PC-9 (cell line): ENCODE results near the gene MMD. TPM values are rescaled to one million over a fixed set of nuclear protein-coding genes. Genes with fewer than 3 reads are reported as not detected.

Experiments
- BruUV-seq: library from RNA; stranded (reverse); fragments of 400-500 nt; replicated peaks from 2 replicates; lab custom pipeline; 2021; lab: Mats Ljungman, UMichigan
- CTCF ChIA-PET: fragments of 300-600 bp; sonication (Branson Sonifier 250); formaldehyde crosslinking; loops from one replicate; lab custom pipeline; 2022; ENCODE audit warnings: antibody characterized with exemption; lab: Charles Lee
- POLR2A ChIA-PET: fragments of 300-600 bp; sonication (Branson Sonifier 250); formaldehyde crosslinking; loops from one replicate; lab custom pipeline; 2022; ENCODE audit warnings: antibody characterized with exemption; ENCODE audit not compliant: unreplicated experiment; lab: Charles Lee
- DNase-seq, 2 experiments: peaks; one replicate each; pipeline versions ENCODE4 v3.0.0 to v3.0.0-alpha.2; 2015 to 2022; ENCODE audit warnings: mixed read lengths in 1 of 2
- H2AFZ ChIP-seq: fragments of 200-600 bp; sonication (generic); 2 replicates; pipeline ENCODE4 v1.8.1; 2017; ENCODE audit warnings: antibody characterized with exemption
- H3F3A ChIP-seq: fragments of 200-600 bp; sonication (generic); 2 replicates; pipeline ENCODE4 v1.8.1; 2017; ENCODE audit warnings: antibody characterized with exemption, mild to moderate bottlenecking, low read depth; ENCODE audit not compliant: insufficient read depth
- H3K27ac ChIP-seq: fragments of 200-600 bp; sonication (generic); 2 replicates; pipeline ENCODE4 v1.6.1; 2016; ENCODE audit warnings: mixed run types
- H3K27me3 ChIP-seq: fragments of 200-600 bp; sonication (generic); 2 replicates; pipeline ENCODE4 v1.6.1; 2016; ENCODE audit warnings: low read depth, mixed run types; ENCODE audit not compliant: insufficient read depth
- H3K36me3 ChIP-seq: fragments of 200-600 bp; sonication (generic); 2 replicates; pipeline ENCODE4 v1.6.1; 2016; ENCODE audit warnings: low read depth, mixed run types
- H3K4me1 ChIP-seq: fragments of 200-600 bp; sonication (generic); replicated peaks from 2 replicates; pipeline ENCODE4 v1.6.1; 2016; ENCODE audit warnings: mixed run types; ENCODE audit not compliant: insufficient read depth
- H3K4me2 ChIP-seq: fragments of 200-600 bp; sonication (generic); 2 replicates; pipeline ENCODE4 v1.6.1; 2017; ENCODE audit warnings: mixed run types
- H3K4me3 ChIP-seq: fragments of 200-600 bp; sonication (generic); 2 replicates; pipeline ENCODE4 v1.6.1; 2016; ENCODE audit warnings: mixed run types
- H3K79me2 ChIP-seq: fragments of 200-600 bp; sonication (generic); 2 replicates; pipeline ENCODE4 v1.6.1; 2017; ENCODE audit warnings: low read depth, mixed run types
- H3K9me2 ChIP-seq: fragments of 200-600 bp; sonication (generic); 2 replicates; pipeline ENCODE4 v1.8.1; 2017; ENCODE audit warnings: mild to moderate bottlenecking; ENCODE audit not compliant: insufficient read depth
- H3K9me3 ChIP-seq: fragments of 200-600 bp; sonication (generic); 2 replicates; pipeline ENCODE4 v1.8.1; 2016; ENCODE audit warnings: low read depth; ENCODE audit not compliant: insufficient read depth
- H4K20me1 ChIP-seq: fragments of 200-600 bp; sonication (generic); 2 replicates; pipeline ENCODE4 v1.8.1; 2017; ENCODE audit not compliant: insufficient read depth
- CTCF ChIP-seq: fragments of 200-600 bp; sonication (generic); conservative IDR thresholded peaks from 2 replicates; pipeline ENCODE4 v1.6.1; 2017; ENCODE audit warnings: mixed run types, antibody characterized with exemption, mild to moderate bottlenecking, moderate library complexity
- EZH2 ChIP-seq: fragments of 200-600 bp; sonication (generic); IDR thresholded peaks from 2 replicates; pipeline ENCODE4 v1.8.0; 2017; ENCODE audit warnings: antibody characterized with exemption, low read depth
- intact Hi-C: fragments of 100-400 bp; cut with micrococcal nuclease; formaldehyde crosslinking; loops from one replicate; pipeline ENCODE4 v1.10.0; 2022; ENCODE audit not compliant: unreplicated experiment
- total RNA-seq: library from RNA; stranded (reverse); gene quantifications from 2 replicates; pipeline ENCODE4 v1.2.3, GENCODE V29; 2021

MMD gene
- total RNA-seq, 1 experiment from 2014 or later = 7.2 TPM

DNA sequence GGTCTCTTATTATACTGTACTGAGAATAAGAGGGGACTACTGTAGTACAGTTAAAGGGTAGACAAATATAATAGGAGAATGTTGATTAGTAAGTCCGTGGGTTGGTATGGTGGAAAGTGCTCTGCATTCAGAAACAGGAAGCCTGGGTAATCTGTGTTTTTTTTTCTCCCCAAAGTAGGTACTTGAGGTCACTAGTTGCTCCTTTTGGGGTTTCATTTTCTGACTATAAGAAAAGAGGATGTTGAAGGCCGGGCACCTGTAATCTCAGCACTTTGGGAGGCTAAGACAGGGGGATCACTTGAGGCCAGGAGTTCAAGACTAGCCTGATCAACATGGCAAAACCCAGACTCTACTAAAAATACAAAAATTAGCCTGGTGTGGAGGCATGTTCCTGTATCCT, 42.0 kb upstream of the MMD start:
- intact Hi-C loops = no loop called here
- Histone ChIP-seq H3K4me1 (peaks cover 16% of the 10 kb centered on the region), H4K20me1 (no peaks in the 10 kb centered on the region), H3K9me2 (no peaks in the 10 kb centered on the region), H3K9me3 (peaks cover 13% of the 10 kb centered on the region; the same call in 1 of the 2 replicates), H3K4me3 (no peak overlapping the region), H3K79me2 (no peaks in the 10 kb centered on the region), H3K27me3 (no peaks in the 10 kb centered on the region), H3K4me2 (no peak overlapping the region), H2AFZ (no peak overlapping the region), H3F3A (peaks cover 6% of the 10 kb centered on the region), H3K36me3 (no peaks in the 10 kb centered on the region), H3K27ac (no peak overlapping the region)
- DNase-seq = no peak
- ChIA-PET CTCF (no interaction called here), POLR2A (no interaction called here)
- BruUV-seq = no TSS peak
- TF ChIP-seq EZH2 (no peak), CTCF (no peak)

DNA sequence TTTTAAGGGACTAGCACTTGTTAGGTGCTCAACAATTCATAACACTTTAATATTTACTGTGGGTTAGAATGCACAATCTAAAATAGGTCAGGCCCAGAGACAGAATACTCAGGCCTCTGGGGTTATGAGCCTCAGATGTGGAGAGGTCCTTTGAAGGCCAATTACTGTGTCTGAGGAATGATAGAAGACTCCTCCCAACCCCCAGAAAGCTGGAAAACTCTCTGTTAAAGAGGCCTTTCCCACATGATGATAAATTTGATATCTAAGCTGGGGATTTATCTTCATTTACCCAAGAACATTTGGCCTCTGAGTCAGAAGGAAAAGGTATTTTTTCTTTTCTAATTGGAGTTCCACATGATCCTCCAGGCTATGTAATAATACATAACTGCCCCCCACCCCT, 41.1 kb upstream of the MMD start:
- BruUV-seq = no TSS peak
- Histone ChIP-seq H3K79me2 (no peaks in the 10 kb centered on the region), H3K27ac (no peak overlapping the region), H3K27me3 (no peaks in the 10 kb centered on the region), H3K4me3 (no peak overlapping the region), H3K9me2 (no peaks in the 10 kb centered on the region), H3K9me3 (peaks cover 8% of the 10 kb centered on the region; the same call in 1 of the 2 replicates), H4K20me1 (no peaks in the 10 kb centered on the region), H3K4me1 (peaks cover 20% of the 10 kb centered on the region), H2AFZ (no peak overlapping the region), H3F3A (peaks cover 6% of the 10 kb centered on the region), H3K36me3 (no peaks in the 10 kb centered on the region), H3K4me2 (no peak overlapping the region)
- no peak for DNase-seq
- no peak for TF ChIP-seq CTCF
- TF ChIP-seq EZH2 = no peak
- CTCF ChIA-PET = no interaction called here
- POLR2A ChIA-PET = interaction anchor here (0.5 kb wide), 1 partner anchor 16 kb away, joined by 8 read pairs; no protein-coding TSS in a partner anchor
- intact Hi-C loops = no loop called here

GRCh38 chr17:55462234-55462633, 40.6 kb upstream of the MMD start:
- H3F3A ChIP-seq = peaks cover 6% of the 10 kb centered on the region
- H3K4me2 ChIP-seq = no peak overlapping the region
- no peak for TF ChIP-seq EZH2
- TF ChIP-seq CTCF = no peak
- ChIA-PET POLR2A (no interaction called here), CTCF (no interaction called here)
- intact Hi-C loops = no loop called here
- H4K20me1 ChIP-seq = no peaks in the 10 kb centered on the region
- no peaks in the 10 kb centered on the region for H3K9me2 ChIP-seq
- no peak overlapping the region for H2AFZ ChIP-seq
- H3K36me3 ChIP-seq = no peaks in the 10 kb centered on the region
- DNase-seq = no peak
- H3K4me3 ChIP-seq = no peak overlapping the region
- peaks cover 20% of the 10 kb centered on the region for H3K4me1 ChIP-seq
- no TSS peak for BruUV-seq
- H3K79me2 ChIP-seq = no peaks in the 10 kb centered on the region
- no peak overlapping the region for H3K27ac ChIP-seq
- H3K9me3 ChIP-seq = peaks cover 8% of the 10 kb centered on the region; the same call in 1 of the 2 replicates
- H3K27me3 ChIP-seq = no peaks in the 10 kb centered on the region
